Kidney glomerular epithelial cell (primary cell): ENCODE measurements around the gene ZNF385B.

Experiments used
- DNase-seq: peaks from one replicate; lab custom pipeline; 2025; lab: John Stamatoyannopoulos, UW

Gene ZNF385B

DNA sequence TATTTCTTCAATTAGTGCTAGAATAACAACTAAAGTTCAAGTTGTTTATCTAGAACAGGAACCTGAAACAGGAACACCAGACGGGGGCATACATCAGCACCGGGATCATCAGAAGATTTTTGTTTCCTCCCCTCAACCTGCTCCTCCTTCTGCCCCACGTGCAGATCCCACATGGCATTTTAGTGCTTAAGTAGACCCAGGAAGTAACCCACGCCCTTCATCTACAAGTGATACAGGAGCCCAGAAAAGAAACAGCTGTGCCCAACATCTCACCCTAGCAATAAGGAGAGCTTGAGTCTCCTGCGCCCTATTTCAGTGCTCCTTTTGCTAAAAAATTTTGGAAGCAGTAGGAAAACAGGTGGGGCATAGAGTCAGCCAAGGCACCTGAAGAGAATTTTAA, 5.2 kb downstream of the ZNF385B start:
- DNase-seq, result no peak

DNA sequence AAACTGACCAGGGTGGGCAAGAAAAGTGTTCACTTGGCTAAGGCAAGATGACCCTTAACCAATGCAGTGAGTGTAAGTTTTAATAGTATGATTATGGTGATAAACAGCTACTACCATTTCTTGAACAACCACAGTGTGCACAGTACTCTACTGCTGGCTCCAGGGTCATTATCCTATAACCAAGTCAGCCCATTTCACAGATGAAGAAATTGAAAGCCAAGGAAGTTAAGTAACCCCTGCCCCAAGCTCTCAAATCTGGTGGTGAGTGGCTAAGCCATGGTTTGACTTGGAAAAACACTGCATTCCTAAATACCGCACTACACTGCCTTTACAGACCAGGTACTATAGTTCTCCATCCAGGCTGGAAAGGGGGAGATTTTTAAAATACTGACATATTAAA, 5.7 kb downstream of the ZNF385B start:
- DNase-seq, result no peak

DNA sequence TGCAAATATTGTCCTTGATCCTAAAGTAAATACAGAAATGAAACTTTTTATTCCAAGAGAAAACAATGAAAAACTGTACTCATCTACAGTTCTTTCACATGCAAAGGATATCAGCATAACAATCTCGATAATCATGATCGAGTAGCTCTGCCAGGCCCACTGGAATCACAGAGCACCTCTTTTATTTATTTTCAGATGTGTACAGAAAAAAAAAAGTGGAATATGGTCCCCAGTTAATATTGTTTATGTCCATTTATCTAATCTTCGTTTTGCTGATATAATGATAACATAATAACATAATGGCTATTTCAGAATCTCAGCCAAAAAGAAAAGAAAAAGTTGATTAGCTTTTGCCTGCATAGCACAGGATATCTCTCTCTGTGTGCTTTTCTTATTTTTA, 6.5 kb downstream of the ZNF385B start:
- DNase-seq, result no peak

DNA sequence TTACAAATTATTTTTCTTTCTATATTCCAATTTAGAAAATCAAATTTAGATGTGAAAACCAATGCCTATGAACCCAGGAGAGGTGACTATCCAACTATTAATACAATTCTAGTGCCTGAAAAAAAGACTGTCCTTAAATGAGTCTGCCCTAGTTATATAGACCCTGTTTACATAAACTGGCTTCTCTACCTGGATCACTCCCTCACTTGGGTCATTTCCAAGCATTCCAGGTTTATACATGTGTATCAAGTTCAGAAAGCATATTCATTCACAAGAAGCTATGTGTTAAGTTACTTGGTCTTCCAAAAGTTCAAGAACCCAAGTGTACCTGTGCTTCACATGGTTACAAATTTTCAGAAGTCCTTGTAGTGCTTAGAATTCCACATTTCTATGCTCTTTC, 8.3 kb downstream of the ZNF385B start:
- DNase-seq, result no peak

- peak; percentile 75 for DNase-seq
These were observed 11.2 kb downstream of the ZNF385B start for GRCh38 chr2:179850188-179850587.

GRCh38 chr2:179849719-179850118, 11.7 kb downstream of the ZNF385B start:
- no peak for DNase-seq

GRCh38 chr2:179843541-179843940, 17.9 kb downstream of the ZNF385B start:
- DNase-seq, result no peak

GRCh38 chr2:179842498-179843153, 18.8 kb downstream of the ZNF385B start:
- DNase-seq, result no peak

- DNase-seq, result no peak
These were observed 20.6 kb downstream of the ZNF385B start for GRCh38 chr2:179840840-179841239.

DNA sequence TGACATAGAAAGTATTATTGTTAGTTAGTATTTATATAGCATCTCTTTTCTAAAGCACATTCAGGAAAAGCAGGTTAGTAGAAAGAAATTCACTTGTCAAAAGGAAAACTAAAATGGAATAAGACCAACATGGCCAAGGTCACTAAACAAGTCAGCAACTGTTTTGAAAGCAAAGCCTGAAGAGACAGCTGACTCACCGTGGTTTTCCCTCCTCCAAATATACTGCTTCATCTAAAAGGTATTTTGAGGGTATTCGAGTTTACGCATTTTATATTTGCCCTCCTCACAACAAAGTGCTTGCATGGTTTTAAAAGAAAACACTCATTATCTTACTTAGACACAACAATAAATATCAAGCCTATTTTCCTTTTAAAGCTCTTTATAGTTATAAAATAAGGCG, 24.0 kb downstream of the ZNF385B start:
- peak; percentile 72 for DNase-seq

- DNase-seq, result no peak
These were observed 31.2 kb downstream of the ZNF385B start for GRCh38 chr2:179830043-179830787.

GRCh38 chr2:179826297-179826696, 35.1 kb downstream of the ZNF385B start:
- DNase-seq, result no peak

- no peak for DNase-seq
These were observed 35.9 kb downstream of the ZNF385B start for GRCh38 chr2:179825494-179825893.

- DNase-seq, result no peak
These were observed 36.5 kb downstream of the ZNF385B start for GRCh38 chr2:179824961-179825360.

GRCh38 chr2:179822540-179822939, 38.9 kb downstream of the ZNF385B start:
- DNase-seq, result no peak

DNA sequence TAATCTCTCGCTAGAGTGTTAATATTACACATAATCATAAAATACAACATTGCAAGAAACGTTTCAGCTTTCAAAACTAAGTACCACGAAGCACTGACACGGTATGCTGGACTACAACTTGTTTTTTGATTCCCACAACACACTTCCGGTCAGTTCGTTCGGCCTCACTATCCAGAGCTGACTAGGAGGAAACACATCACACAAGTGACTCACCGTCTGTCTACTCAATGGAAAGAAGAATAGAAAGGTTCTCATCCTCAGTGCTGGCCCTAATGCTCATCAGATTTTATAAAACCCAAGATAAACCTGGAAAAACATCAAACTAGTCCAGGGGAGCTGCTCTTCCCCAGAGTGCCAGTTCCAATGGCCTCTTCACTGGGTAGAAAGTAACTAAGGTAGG, 42.9 kb downstream of the ZNF385B start:
- no peak for DNase-seq

DNA sequence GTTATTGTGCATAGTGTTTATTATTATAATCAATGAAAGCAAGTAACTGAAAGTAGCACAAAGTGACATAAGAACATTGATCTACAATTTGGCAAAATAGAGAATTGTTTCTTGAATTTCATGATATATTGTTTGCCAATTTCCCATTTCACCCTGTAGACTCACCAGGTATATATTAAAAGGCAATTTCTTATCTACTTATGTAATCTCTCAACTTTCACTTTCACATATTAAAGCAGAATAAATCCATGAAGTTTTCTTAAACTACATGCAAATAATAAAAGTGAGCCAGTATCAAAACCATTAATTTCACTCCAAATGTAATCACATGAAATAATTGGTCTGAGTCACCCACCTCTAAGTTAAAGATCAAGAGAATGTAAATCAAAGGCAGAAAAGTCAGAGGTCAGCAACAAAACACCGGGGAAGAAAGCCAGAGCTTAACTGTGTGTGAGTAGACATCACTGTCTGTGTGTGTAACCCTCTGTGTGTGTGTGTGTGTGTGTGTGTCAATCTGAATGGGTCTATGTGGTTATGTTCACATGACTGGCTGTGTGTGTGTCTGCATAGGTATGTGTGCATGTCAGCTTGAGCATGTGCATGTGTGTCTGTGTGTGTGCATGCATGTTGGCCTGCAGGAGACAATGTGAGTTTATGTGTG, 44.1 kb downstream of the ZNF385B start:
- DNase-seq, result no peak

DNA sequence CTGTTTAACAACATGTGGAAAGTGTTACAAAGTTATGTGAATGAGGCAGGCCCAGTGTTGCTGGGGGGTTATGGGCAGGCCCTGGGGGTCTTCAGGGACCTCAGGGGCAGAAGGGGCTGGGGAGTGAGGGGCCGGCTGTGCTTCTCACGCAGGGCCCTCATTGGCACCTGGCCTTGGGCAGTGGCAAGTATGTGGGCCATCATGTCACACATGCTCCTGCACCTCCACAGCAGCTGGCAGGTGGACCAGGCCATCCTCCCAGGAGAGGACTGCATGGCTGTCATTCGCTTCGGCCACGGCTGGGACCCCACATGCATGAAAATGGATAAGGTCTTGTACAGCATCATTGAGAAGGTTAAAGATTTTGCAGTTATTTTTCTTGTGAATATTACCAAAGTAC, 47.4 kb downstream of the ZNF385B start:
- DNase-seq, result no peak

DNA sequence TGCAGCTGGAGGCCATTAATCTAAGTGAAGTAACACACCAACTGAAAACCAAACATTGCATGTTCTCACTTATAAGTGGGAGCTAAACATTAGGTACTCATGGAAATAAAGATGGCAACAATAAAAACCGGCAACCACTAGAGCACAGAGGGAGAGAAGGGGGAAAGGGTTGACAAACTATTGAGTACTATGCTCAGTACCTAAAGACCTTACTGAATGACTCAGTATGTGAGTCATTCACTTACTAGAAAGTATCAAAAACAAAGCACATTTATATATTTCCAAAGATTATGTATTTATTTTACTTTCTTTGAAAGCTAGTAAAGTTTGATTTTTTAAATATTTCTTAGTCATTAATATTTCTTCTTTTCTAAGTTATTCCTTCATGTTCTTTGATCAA, 48.9 kb downstream of the ZNF385B start:
- no peak for DNase-seq

DNA sequence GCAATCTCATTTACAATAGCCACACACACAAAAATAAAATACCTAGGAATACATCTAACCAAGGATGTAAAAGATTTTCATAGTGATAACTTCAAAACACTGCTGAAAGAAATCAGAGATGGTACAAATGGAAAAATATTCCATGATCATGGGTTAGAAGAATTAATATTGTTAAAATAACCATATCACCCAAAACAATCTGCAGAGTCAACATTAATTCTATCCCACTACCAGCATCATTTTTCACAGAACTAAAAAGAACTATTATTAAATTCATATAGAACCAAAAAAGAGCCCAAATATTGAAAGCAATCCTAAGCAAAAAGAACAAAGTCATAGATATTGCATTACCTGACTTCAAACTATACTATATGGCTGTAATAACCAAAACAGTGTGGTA, 50.4 kb downstream of the ZNF385B start:
- no peak for DNase-seq

DNA sequence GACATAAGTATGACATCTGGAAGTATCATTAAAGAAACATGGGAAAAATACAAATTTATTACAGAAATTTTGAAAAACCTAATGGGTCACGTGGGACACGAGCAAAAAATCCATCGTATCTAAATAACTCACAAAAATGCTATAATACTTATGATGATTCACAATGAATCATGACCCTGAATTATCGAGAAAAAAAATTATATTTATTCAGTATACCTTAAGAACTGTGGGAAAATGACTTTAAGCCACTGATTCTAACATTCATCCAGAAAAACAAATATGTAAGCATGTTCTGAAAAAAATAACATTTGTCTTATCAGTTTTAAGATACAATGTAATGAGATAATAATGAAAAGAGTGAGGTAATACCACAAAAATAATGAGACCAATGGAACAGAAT, 51.8 kb downstream of the ZNF385B start:
- DNase-seq, result no peak

GRCh38 chr2:179805001-179805400, 56.4 kb downstream of the ZNF385B start:
- DNase-seq, result no peak

- no peak for DNase-seq
These were observed 57.2 kb downstream of the ZNF385B start for GRCh38 chr2:179804206-179804605.
